ENCODE data around the gene PARD3B. TPM values are rescaled to one million over a fixed set of nuclear protein-coding genes. Genes with fewer than 3 reads are reported as not detected.

Gene PARD3B
- polyA plus RNA-seq, 3 donors = not detected

GRCh38 chr2:204608237-204608939 lies 63.1 kb downstream of the PARD3B start:
- H2AFZ ChIP-seq (ENCODE audit: insufficient read depth, low read depth, low read length, poor library complexity, severe bottlenecking) = no peak overlapping the region
- H3K9ac ChIP-seq (ENCODE audit: insufficient read depth, low read length, poor library complexity, severe bottlenecking) = no peak overlapping the region
- H4K20me1 ChIP-seq (ENCODE audit: insufficient read depth, low read length) = no peaks in the 10 kb centered on the region
- intact Hi-C loops (cut with micrococcal nuclease) = no loop called here
- H3K4me1 ChIP-seq (ENCODE audit: control insufficient read depth in 1 of 2, insufficient read depth in 2 of 2, low read length in 2 of 2) = no peaks in the 10 kb centered on the region
- H3K9me3 ChIP-seq (replicated peaks in 1 of 2; ENCODE audit: control insufficient read depth in 1 of 2, insufficient read depth in 1 of 2, low read length in 2 of 2) = no peaks in the 10 kb centered on the region
- no peak for DNase-seq
- Mint-ChIP-seq H3K27me3 (ENCODE audit: low read depth in 3 of 3) (peaks cover 0 to 3% (median 2%) of the 10 kb centered on the region in 3 donors), H3K9me3 (peaks cover 0 to 3% (median 0%) of the 10 kb centered on the region in 7 donors), H3K4me3 (no peak overlapping the region), H3K4me1 (no peaks in the 10 kb centered on the region), H3K27ac (no peak overlapping the region), H3K36me3 (no peaks in the 10 kb centered on the region)
- H3K4me2 ChIP-seq (replicated peaks; ENCODE audit: extremely low read depth, low read length, poor library complexity, severe bottlenecking) = no peak overlapping the region
- TF ChIP-seq CTCF (IDR thresholded peaks at IDR 0.05) = no peak
- no CpG with 5 or more reads among the region's 2 CpGs for WGBS (ENCODE audit: insufficient coverage)
- H3K36me3 ChIP-seq (replicated peaks in 1 of 2; ENCODE audit: control insufficient read depth in 1 of 2, insufficient read depth in 2 of 2, low read length in 2 of 2) = no peaks in the 10 kb centered on the region
- H3K79me2 ChIP-seq (ENCODE audit: insufficient read depth, low read length) = no peaks in the 10 kb centered on the region
- H3K27ac ChIP-seq (ENCODE audit: low read depth in 1 of 2, low read length in 2 of 2) = no peak overlapping the region
- H3K4me3 ChIP-seq (replicated peaks in 1 of 3; ENCODE audit: low read depth in 2 of 3, low read length in 3 of 3) = no peak overlapping the region
- no peaks in the 10 kb centered on the region for H3K27me3 ChIP-seq (ENCODE audit: control insufficient read depth in 2 of 2, insufficient read depth in 2 of 2, low read length in 2 of 2)

DNA sequence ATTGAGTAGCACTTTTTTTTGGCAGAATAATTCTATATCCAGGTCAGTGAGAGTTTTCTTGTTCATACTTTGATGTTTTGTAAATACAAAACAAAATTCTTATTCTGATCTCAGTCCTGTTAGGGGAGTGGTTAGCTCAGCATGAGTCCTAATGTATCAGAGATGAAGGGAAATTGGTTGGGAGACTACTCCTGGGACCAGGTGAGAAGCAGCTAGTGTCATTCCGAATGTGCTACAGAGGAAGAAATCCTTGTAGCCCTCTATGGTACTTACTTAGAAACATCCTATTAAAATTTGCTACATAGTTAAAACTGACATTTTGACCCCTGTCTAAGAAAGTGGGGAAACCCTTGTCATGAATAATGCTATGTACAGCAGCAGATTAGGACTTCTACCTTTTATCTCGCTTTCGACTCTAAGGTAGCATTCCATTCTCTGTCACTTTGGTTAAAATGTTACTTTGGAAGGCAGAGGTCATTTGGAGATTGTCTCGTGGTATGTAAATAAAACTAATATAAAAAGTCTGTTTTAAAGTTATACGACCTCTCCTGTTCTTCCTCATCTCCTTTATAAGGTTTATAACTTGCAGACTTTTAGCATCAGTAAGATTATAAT lies 65.8 kb downstream of the PARD3B start:
- Histone ChIP-seq H3K27ac (ENCODE audit: low read depth in 1 of 2, low read length in 2 of 2) (no peak overlapping the region), H3K79me2 (ENCODE audit: insufficient read depth, low read length) (no peaks in the 10 kb centered on the region), H2AFZ (ENCODE audit: insufficient read depth, low read depth, low read length, poor library complexity, severe bottlenecking) (no peak overlapping the region), H3K9ac (ENCODE audit: insufficient read depth, low read length, poor library complexity, severe bottlenecking) (no peak overlapping the region), H4K20me1 (ENCODE audit: insufficient read depth, low read length) (no peaks in the 10 kb centered on the region), H3K27me3 (ENCODE audit: control insufficient read depth in 2 of 2, insufficient read depth in 2 of 2, low read length in 2 of 2) (no peaks in the 10 kb centered on the region), H3K4me3 (replicated peaks in 1 of 3; ENCODE audit: low read depth in 2 of 3, low read length in 3 of 3) (no peak overlapping the region), H3K4me2 (replicated peaks; ENCODE audit: extremely low read depth, low read length, poor library complexity, severe bottlenecking) (no peak overlapping the region), H3K9me3 (replicated peaks in 1 of 2; ENCODE audit: control insufficient read depth in 1 of 2, insufficient read depth in 1 of 2, low read length in 2 of 2) (no peaks in the 10 kb centered on the region), H3K4me1 (ENCODE audit: control insufficient read depth in 1 of 2, insufficient read depth in 2 of 2, low read length in 2 of 2) (no peaks in the 10 kb centered on the region), H3K36me3 (replicated peaks in 1 of 2; ENCODE audit: control insufficient read depth in 1 of 2, insufficient read depth in 2 of 2, low read length in 2 of 2) (no peaks in the 10 kb centered on the region)
- Mint-ChIP-seq H3K27me3 (ENCODE audit: low read depth in 3 of 3) (peaks cover 0 to 3% (median 3%) of the 10 kb centered on the region in 3 donors), H3K9me3 (peaks cover 0 to 6% (median 2%) of the 10 kb centered on the region in 7 donors), H3K4me1 (no peaks in the 10 kb centered on the region), H3K4me3 (no peak overlapping the region), H3K27ac (no peak overlapping the region), H3K36me3 (no peaks in the 10 kb centered on the region)
- no CpG with 5 or more reads among the region's 5 CpGs for WGBS (ENCODE audit: insufficient coverage)
- intact Hi-C loops (cut with micrococcal nuclease) = no loop called here
- no peak for TF ChIP-seq CTCF (IDR thresholded peaks at IDR 0.05)
- no peak for DNase-seq

Measured in CD14-positive monocyte (primary cell).